IPS-NIHi7 (cell line): ENCODE data around the gene CATSPERB.
"Not testable (repeated sequence)": the region's sequence is repeated elsewhere in the genome, so short reads cannot be mapped to it uniquely, and the experiment has no call there.

Experiments
- DNase-seq: peaks from one replicate; pipeline ENCODE4 v3.0.0; 2012; ENCODE audit warnings: mixed read lengths; ENCODE audit errors: extremely low spot score

Gene CATSPERB

GRCh38 chr14:91737619-91738018 is 5.7 kb upstream of the CATSPERB start:
- no peak for DNase-seq

DNA sequence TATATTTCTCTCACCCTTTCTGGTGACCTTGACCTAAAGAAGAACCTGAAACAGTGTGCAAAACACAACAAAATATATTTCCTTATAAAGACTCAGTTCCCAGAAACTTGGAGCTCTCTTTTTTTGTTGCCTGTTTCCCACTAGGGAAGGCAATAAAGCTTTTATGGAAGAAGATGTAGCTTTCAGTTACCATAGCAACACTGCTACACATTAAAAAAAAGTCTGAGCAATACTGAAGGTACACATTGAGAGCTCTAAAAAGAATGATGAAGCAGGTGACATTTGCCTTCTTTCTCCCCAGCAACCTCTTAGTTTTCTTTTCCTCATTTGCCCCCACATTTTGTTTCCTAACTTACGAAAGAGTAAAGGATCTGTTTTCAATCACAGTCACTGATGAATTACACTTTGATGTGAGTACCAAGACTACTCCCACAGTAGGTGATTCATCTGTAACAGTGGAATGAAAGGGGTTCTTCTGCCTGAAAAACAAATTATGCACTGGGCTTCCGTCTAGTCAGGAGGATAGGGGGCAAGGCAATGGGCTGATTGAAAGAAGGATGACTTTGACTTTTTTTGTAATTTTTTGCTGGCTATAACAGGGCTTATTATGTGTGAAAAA is 1.1 kb upstream of the CATSPERB start:
- no peak for DNase-seq

DNA sequence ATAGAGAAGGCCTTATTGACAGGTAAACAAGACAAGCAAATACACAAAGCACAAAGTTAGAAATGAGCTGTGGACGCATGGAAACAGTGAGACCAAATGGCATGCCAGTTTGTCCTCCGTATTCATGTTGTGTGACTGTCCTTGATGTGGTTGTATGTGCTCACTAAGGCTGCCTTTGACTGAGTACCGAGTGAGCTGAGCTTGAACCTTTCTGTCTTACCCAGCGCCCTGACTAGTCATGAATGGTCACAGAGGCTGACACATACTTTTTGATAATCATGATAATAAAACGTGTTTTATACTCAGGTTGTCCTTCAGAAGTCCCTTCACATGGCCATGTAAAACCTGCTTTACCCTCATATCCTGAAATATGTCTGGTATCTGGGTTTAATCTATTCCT is 553 bp upstream of the CATSPERB start:
- no peak for DNase-seq

DNA sequence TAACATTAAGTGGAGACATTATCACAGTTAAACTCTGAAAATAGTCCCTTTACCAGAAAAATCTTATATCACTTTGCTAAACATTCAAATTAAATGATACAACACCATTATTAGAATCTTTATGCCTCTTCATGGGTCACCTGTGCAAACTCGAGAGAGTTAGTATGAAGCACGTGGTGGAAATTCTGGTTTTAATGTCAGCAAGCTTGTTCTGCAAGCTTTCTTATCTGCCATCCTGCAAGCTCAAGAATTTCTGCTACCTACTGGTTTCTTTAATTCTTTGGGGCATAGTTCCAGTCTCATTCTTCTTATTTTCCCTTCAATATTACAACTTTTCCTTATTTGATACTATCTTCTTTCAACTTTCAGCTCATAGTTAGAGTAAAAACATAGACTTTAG is 868 bp downstream of the CATSPERB start:
- no peak for DNase-seq

DNA sequence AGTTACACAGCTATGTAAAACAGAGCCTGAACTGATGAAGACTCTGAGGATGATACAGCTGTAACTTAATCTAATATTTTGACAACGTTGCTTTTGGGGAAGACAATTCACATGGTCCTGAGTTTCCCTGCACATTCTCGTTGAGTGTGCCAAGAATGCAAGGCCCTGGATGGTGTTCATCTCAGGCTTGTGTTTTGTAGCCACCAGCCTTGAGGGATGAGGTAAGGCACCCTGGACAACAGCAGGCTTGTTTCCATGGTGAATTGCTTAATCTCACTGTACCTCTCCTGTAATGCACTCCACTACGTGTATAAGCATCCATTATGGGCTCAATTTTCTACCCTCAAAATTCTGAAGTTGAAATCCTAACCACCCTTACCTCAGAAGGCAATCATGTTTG is 2.1 kb downstream of the CATSPERB start:
- no peak for DNase-seq

DNA sequence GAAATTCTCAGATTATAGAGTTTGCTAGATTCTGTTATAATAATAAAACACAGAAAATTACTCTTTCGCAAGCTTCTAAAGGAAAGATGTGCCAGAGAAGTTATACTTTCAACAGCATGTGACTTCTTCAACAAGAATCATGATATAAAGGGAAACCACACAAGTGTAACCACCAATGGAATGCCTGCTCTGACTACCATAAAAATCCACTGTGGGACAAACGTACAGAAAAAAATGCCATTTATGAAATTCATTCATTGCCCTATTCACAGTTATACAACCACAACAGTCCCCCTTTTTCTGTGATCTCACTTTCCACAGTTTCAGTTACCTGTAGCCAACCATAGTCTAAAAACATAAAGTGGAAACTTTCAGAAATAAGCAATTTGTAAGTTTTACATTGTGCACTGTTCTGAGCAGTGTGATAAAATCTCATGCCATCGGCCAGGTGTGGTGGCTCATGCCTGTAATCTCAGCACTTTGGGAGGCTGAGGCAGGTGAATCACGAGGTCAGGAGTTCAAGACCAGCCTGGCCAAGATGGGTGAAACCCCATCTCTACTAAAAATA is 3.2 kb downstream of the CATSPERB start:
- no peak for DNase-seq

DNA sequence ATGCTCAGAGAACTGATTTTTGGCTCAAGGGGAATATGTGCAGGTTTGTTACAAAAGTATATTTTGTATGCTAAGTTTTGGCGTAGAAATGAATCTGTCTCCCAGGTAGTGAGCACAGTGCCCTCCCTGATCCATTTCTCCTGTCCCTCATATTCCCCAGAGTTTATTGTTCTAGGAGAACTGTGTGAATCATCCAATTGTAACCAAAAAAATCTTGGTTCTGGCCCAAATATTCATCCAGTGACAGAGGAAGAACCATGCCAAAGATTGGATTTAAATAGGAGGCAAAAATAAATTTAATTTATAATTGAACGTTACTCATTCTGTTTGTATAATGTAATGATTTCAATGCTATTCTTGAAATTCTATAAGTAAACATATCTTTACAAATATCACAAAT is 4.8 kb downstream of the CATSPERB start:
- DNase-seq, result no peak

GRCh38 chr14:91723501-91723900 is 8.4 kb downstream of the CATSPERB start:
- DNase-seq, result no peak

DNA sequence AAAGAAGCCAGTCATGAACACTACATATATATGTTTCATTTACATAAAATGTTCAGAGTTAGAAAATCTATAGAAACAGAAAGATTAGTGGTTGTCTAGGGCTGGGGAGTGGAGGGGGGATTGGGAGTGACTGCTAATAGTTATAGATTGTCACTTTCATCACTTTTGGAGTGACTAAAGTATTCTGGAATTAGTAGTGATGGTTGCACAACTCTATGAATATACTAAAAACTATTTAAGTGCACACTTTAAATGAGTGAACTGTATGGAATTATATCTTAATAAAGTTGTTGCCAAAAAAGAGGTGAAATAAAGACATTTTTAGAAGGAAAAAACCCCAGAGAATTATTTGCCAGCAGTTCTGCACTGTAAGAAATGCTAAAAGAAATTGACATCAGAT is 9.5 kb downstream of the CATSPERB start:
- DNase-seq, result no peak

DNA sequence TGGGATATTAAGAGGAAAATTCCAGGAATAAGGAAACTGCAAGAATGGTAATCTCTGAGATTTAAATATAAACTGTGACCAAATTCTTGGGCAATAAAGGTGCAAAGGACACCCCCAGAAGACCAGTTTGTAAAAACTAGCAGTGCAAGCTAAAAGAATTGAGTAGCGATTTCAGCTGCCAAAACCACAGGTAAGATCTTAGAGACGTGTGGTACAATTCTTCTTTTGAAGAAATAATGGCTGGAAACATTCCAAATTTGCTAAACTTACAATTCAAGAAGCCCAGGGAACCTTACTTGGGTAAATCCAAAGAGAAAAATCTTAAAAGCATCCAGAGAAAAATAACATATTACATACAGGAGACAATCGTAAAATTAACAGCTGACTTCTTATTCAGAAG is 12.0 kb downstream of the CATSPERB start:
- DNase-seq, result no peak

DNA sequence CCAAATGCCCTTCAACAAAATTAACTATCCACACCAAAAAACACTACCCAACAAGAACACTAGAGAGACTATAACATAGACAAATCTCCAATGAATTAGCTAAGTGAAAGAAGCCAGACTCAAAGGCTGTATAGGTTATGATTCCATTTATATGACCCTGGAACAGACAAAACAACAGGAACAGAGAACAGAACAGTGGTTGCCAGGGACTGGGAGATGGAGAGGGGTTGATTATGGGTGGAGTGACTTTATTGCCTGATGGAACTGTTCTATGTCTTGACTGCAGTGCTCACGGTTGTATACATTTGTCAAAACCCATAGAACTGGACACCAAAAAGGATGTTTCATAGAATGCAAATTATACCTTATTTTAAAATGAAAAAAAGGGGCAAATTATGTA is 14.9 kb downstream of the CATSPERB start:
- DNase-seq, result no peak

DNA sequence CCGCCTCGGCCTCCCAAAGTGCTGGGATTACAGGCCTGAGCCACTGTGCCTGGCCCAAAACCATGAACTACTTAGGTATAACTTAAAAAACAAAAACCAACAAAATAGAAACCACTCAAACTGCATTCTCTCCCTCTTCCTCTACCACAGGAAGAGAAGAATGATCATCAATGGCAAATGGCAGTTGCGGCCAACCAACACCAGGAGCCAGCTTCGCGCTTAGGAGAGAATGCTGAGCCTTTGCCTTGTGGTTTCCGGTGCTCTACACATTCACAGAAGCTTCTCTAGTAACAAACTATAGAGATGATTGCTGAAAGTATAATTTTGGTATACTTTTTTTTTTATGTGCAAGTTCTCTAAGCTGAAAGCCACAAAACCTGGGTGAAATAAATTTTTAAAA is 17.1 kb downstream of the CATSPERB start:
- peak; percentile 20 for DNase-seq

GRCh38 chr14:91708795-91709194 is 23.1 kb downstream of the CATSPERB start:
- DNase-seq, result no peak

DNA sequence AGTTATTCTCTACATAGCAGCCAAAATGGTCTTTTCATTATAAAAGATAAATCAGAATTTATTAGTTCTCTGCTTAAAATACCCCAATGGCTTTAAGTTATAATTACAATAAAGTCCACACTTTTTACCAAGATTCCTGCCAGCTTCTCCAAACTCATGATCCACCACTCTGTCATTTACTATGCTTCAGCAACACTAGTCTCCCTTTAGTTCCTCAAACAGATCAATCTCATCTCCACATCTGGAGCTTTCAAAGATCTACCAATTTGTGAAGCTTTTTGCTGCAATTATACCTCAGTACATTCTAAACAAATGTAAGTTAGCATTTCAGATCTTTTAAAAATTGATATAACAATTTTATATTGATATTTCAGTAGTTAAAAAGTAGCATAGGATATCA is 24.9 kb downstream of the CATSPERB start:
- DNase-seq, result no peak

GRCh38 chr14:91694643-91695042 is 37.2 kb downstream of the CATSPERB start:
- DNase-seq, result peak; percentile 20

DNA sequence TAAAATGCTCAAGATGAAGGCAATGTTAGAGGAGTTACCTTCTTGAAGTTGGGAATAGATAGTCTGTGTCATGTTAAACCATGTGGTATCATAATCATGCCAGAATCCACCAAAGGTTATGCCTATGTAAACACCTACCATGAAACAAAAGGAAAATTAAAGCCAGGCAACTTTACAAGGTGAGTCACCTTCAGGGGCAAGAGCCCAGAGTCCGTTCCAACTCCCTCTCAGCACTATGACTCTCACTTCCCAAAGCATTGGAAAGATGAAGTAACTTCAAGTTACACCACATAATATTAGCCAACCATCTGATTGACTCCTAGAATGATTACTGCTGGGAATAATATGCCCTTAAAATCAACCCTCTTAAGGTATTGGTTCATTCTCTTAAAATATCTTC is 38.5 kb downstream of the CATSPERB start:
- DNase-seq, result no peak

DNA sequence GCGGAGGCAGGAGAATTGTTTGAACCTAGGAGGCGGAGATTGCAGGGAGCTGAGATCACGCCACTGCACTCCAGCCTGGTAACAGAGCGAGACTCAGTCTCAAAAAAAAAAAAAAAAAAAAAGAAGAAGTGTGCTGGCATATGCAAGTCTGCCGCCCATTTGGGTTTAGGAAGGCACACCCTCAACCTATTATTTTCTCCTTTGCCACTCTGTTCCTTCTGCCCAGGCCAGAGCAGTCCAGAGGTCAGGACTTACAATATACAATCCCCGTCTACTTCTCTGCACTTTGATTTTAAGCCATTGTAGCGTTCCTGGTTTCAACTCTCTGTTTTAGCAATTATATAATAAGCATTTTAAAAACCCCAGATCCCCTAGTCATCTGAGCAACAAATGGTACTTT is 39.8 kb downstream of the CATSPERB start:
- DNase-seq, result no peak

GRCh38 chr14:91689608-91690007 is 42.3 kb downstream of the CATSPERB start:
- no peak for DNase-seq

GRCh38 chr14:91687436-91687835 is 44.5 kb downstream of the CATSPERB start:
- not testable (repeated sequence) for DNase-seq

DNA sequence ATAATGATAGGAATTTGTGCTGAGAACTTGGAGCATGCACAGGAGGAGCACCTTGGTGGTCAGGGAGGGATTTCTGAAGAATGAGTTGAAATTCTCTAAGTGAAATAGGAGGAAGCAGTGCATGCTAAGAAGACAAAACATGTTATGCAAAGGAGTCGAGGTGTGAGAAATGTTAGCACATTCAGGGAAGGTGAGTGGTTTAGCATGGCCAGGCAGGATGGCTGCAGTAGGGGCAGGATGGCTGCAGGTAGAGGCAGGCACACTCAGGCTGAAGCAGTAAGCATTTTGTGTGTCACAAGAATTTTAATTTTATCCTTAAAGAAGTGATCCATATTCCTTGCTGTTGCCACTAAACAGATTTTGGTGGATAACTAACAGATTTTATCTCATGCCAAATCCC is 46.3 kb downstream of the CATSPERB start:
- peak; percentile 18 for DNase-seq

DNA sequence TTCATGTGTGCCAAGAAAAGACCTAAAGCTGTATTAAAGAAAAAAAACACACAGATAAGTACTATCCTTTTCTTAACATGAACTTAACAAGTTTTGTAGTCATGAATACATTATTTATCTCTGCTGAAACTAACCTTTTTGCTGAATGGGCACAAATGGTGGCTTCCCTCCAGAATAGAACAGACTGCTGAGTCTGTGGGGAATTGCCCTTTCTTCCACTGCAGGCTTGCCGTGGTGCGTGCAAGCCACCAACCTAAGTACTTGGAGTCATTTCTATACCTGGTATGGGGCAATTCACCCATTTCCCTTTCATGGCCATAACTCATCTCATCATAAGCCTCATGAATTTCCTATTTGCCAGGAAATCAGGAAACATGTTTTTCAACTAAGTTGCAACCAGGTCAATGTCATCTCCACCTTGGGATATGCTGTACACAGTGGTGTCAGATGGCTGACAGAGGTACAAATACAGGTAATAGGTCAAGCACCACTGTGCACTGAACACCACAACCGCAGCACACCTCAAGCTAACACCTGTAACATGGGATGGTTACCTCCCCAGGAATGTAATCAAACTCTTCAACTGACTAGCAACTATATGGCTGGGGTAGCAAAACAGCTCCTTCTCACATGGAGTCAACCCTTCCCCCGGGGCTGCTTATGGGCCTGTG is 49.9 kb downstream of the CATSPERB start:
- DNase-seq, result no peak

- DNase-seq, result no peak
Observed at GRCh38 chr14:91681118-91681517, 50.8 kb downstream of the CATSPERB start.

DNA sequence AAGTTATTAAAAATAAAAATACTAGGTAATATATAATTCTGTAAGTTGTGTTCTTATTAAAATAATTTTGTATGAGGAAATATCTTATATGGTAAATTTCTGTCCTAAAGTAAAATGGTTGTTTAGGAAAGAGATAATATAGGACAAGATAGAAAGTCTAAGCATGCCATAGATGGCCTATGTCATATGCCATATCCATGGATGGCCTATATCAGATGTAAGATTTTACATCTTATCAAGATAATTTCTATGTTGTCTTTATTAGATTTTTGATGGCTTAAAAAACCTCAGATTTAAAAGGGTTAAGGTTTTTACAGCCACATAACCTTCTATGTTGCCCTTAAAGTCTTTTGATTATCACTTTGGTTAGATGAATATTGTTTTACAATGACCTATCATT is 52.6 kb downstream of the CATSPERB start:
- DNase-seq, result no peak

- not testable (repeated sequence) for DNase-seq
Observed at GRCh38 chr14:91677687-91678086, 54.2 kb downstream of the CATSPERB start.
